ENCODE measurements around the gene KCNIP2. TPM values are rescaled to one million over a fixed set of nuclear protein-coding genes. Genes with fewer than 3 reads are reported as not detected.
A peak's percentile ranks its signal among the peaks of the same experiment; 100 is the strongest.

Gene KCNIP2
- total and polyA plus RNA-seq, 2 of the 13 experiments (the other 11 are each of a cell fraction or from before 2014, with no cell fraction given): 0.42 to 0.70 TPM

- TF ChIP-seq ZSCAN9 (CRISPR knock-in tag; IDR thresholded peaks at IDR 0.05; ENCODE audit: borderline replicate concordance) (no peak), AHR (CRISPR knock-in tag; IDR thresholded peaks at IDR 0.05) (0 out of 2 replicates have a peak, but pooled peaks have one; percentile 11), HOMEZ (CRISPR knock-in tag; IDR thresholded peaks at IDR 0.05; ENCODE audit: low read depth) (no peak), PHF20 (CRISPR knock-in tag; IDR thresholded peaks at IDR 0.05) (0 out of 2 replicates have a peak, but pooled peaks have one; percentile 28), BCL3 (CRISPR knock-in tag; IDR thresholded peaks at IDR 0.05) (0 out of 2 replicates have a peak, but pooled peaks have one; percentile 44), CENPBD1 (CRISPR knock-in tag; IDR thresholded peaks at IDR 0.05; ENCODE audit: borderline replicate concordance, low read depth) (no peak), HNF1B (CRISPR knock-in tag; IDR thresholded peaks at IDR 0.05) (no peak)
Measured at GRCh38 chr10:101817337-101818118, 26.1 kb downstream of the KCNIP2 start (continued).
